WTC11 (cell line): ENCODE measurements around the gene VPS8. TPM values are rescaled to one million over a fixed set of nuclear protein-coding genes. Genes with fewer than 3 reads are reported as not detected.

Experiments
- ATAC-seq: fragments of 200-7000 bp; cut with Tn5 transposase; 2 replicates; pipeline ENCODE4 v1.10.0; 2021; ENCODE audit warnings: mild to moderate bottlenecking, moderate library complexity
- CTCF ChIA-PET: fragments of 300-600 bp; sonication (Branson Sonifier 250); formaldehyde crosslinking; loops from one replicate; lab custom pipeline; 2021; ENCODE audit warnings: antibody characterized with exemption; lab: Charles Lee
- POLR2A ChIA-PET: fragments of 350-600 bp; sonication (Branson Sonifier 250); formaldehyde crosslinking; loops from one replicate; lab custom pipeline; 2021; ENCODE audit warnings: antibody characterized with exemption; lab: Charles Lee
- DNase-seq: peaks from one replicate; pipeline ENCODE4 v3.0.0; 2021; ENCODE audit warnings: low spot score
- H3K27ac Mint-ChIP-seq: 2 replicates; pipeline ENCODE4 v1.8.0; 2021; ENCODE audit warnings: mixed read lengths
- H3K27me3 Mint-ChIP-seq: 2 replicates; pipeline ENCODE4 v1.8.0; 2021; ENCODE audit warnings: low read depth, mild to moderate bottlenecking, moderate library complexity, mixed read lengths
- H3K36me3 Mint-ChIP-seq: 2 replicates; pipeline ENCODE4 v1.8.0; 2021; ENCODE audit warnings: mixed read lengths
- H3K4me1 Mint-ChIP-seq: 2 replicates; pipeline ENCODE4 v1.8.0; 2022; ENCODE audit warnings: mixed read lengths
- H3K4me3 Mint-ChIP-seq: 2 replicates; pipeline ENCODE4 v1.8.0; 2021; ENCODE audit warnings: mild to moderate bottlenecking, moderate library complexity, mixed read lengths
- H3K9me3 Mint-ChIP-seq: 2 replicates; pipeline ENCODE4 v1.8.0; 2021; ENCODE audit warnings: mixed read lengths
- ARID4B ChIP-seq: sonication (generic); formaldehyde crosslinking; IDR thresholded peaks from 2 replicates; pipeline ENCODE4 v1.8.0; 2023; ENCODE audit warnings: missing genetic modification reagents, mild to moderate bottlenecking, borderline replicate concordance
- ATF3 ChIP-seq: sonication (generic); formaldehyde crosslinking; conservative IDR thresholded peaks from 2 replicates; pipeline ENCODE4 v1.8.1; 2022; ENCODE audit warnings: mild to moderate bottlenecking, missing genetic modification reagents
- CBFB ChIP-seq: sonication (generic); formaldehyde crosslinking; IDR thresholded peaks from 2 replicates; pipeline ENCODE4 v1.8.1; 2022; ENCODE audit warnings: mild to moderate bottlenecking, low read depth, missing genetic modification reagents
- CREB1 ChIP-seq: sonication (generic); formaldehyde crosslinking; IDR thresholded peaks from 2 replicates; pipeline ENCODE4 v1.8.0; 2023; ENCODE audit warnings: mild to moderate bottlenecking, missing genetic modification reagents
- CREM ChIP-seq: sonication (generic); formaldehyde crosslinking; IDR thresholded peaks from 2 replicates; pipeline ENCODE4 v1.8.1; 2022; ENCODE audit warnings: mild to moderate bottlenecking, missing genetic modification reagents, moderate library complexity
- ELF4 ChIP-seq: sonication (generic); formaldehyde crosslinking; IDR thresholded peaks from 2 replicates; pipeline ENCODE4 v1.8.1; 2022; ENCODE audit warnings: low read depth, mild to moderate bottlenecking, moderate library complexity, missing genetic modification reagents
- FOXP1 ChIP-seq: sonication (generic); formaldehyde crosslinking; IDR thresholded peaks from 2 replicates; pipeline ENCODE4 v1.8.0; 2022; ENCODE audit warnings: missing genetic modification reagents, mild to moderate bottlenecking, moderate library complexity, borderline replicate concordance
- HMGXB4 ChIP-seq: sonication (generic); formaldehyde crosslinking; IDR thresholded peaks from 2 replicates; pipeline ENCODE4 v1.8.1; 2023; ENCODE audit warnings: mild to moderate bottlenecking, moderate library complexity, missing genetic modification reagents
- JAZF1 ChIP-seq: fragments of 250-450 bp; sonication (Bioruptor Pico); IDR thresholded peaks from 2 replicates; pipeline ENCODE4 v1.9.0; 2021; ENCODE audit warnings: moderate library complexity, mild to moderate bottlenecking, inconsistent platforms
- MYBL2 ChIP-seq: sonication (generic); formaldehyde crosslinking; IDR thresholded peaks from 2 replicates; pipeline ENCODE4 v1.8.1; 2023; ENCODE audit warnings: mild to moderate bottlenecking, moderate library complexity, missing genetic modification reagents
- NR2C2 ChIP-seq: sonication (generic); formaldehyde crosslinking; IDR thresholded peaks from 2 replicates; pipeline ENCODE4 v1.8.0; 2022; ENCODE audit warnings: mild to moderate bottlenecking, missing genetic modification reagents
- NR3C1 ChIP-seq: sonication (generic); formaldehyde crosslinking; conservative IDR thresholded peaks from 2 replicates; pipeline ENCODE4 v1.8.1; 2023; ENCODE audit warnings: low read depth, mild to moderate bottlenecking, missing genetic modification reagents
- PRRX2 ChIP-seq: fragments of 250-450 bp; sonication (Bioruptor Pico); IDR thresholded peaks from 2 replicates; pipeline ENCODE4 v1.8.0; 2021; ENCODE audit warnings: mild to moderate bottlenecking
- RORB ChIP-seq: fragments of 250-450 bp; sonication (Bioruptor Pico); IDR thresholded peaks from 2 replicates; pipeline ENCODE4 v1.9.0; 2021; ENCODE audit warnings: mild to moderate bottlenecking
- TCF7 ChIP-seq: sonication (generic); formaldehyde crosslinking; IDR thresholded peaks from 2 replicates; pipeline ENCODE4 v1.8.0; 2022; ENCODE audit warnings: mild to moderate bottlenecking, low read depth, missing genetic modification reagents, moderate library complexity
- ZNF219 ChIP-seq: sonication (generic); formaldehyde crosslinking; IDR thresholded peaks from 2 replicates; pipeline ENCODE4 v1.8.0; 2023; ENCODE audit warnings: missing genetic modification reagents, mild to moderate bottlenecking, borderline replicate concordance
- ZNF317 ChIP-seq: sonication (generic); formaldehyde crosslinking; IDR thresholded peaks from 2 replicates; pipeline ENCODE4 v1.8.1; 2023; ENCODE audit warnings: low read depth, mild to moderate bottlenecking, moderate library complexity, missing genetic modification reagents, borderline replicate concordance
- ZNF671 ChIP-seq: fragments of 250-450 bp; sonication (Bioruptor Pico); IDR thresholded peaks from 2 replicates; pipeline ENCODE4 v1.8.0; 2021; ENCODE audit warnings: mild to moderate bottlenecking
- total RNA-seq: library from RNA; stranded (reverse); gene quantifications from 3 replicates; pipeline ENCODE4 v1.2.3, GENCODE V29; 2021
- TF ChIP-seq, protein P1 (sequence below): fragments of 250-450 bp; sonication (Bioruptor Pico); IDR thresholded peaks from 2 replicates; pipeline ENCODE4 v1.9.0; 2021; ENCODE audit warnings: mild to moderate bottlenecking
- TF ChIP-seq, protein P2 (sequence below): sonication (generic); formaldehyde crosslinking; IDR thresholded peaks from 2 replicates; pipeline ENCODE4 v1.8.0; 2022; ENCODE audit warnings: mild to moderate bottlenecking, missing genetic modification reagents

Gene VPS8
- total RNA-seq, 1 experiment from 2014 or later: 44.9 TPM

GRCh38 chr3:184868477-184868876 is 56.5 kb downstream of the VPS8 start:
- Mint-ChIP-seq H3K4me3 (no peak overlapping the region), H3K27me3 (no peaks in the 10 kb centered on the region)
- no peak for TF ChIP-seq ARID4B (CRISPR knock-in tag)
- TF ChIP-seq CREB1 (CRISPR knock-in tag): no peak
- no peak for TF ChIP-seq CBFB (CRISPR knock-in tag)
- no peak for TF ChIP-seq HMGXB4 (CRISPR knock-in tag)
- no peak for TF ChIP-seq TCF7 (CRISPR knock-in tag)
- no peak for TF ChIP-seq NR3C1 (CRISPR knock-in tag)
- TF ChIP-seq ZNF671 (CRISPR knock-in tag): no peak
- no peak for TF ChIP-seq ZNF317 (CRISPR knock-in tag)
- no peak for TF ChIP-seq JAZF1 (CRISPR knock-in tag)
- no peak for TF ChIP-seq RORB
- TF ChIP-seq CREM (CRISPR knock-in tag): no peak
- no peak for TF ChIP-seq ATF3
- no peak for TF ChIP-seq ELF4 (CRISPR knock-in tag)
- TF ChIP-seq, protein P1, sequence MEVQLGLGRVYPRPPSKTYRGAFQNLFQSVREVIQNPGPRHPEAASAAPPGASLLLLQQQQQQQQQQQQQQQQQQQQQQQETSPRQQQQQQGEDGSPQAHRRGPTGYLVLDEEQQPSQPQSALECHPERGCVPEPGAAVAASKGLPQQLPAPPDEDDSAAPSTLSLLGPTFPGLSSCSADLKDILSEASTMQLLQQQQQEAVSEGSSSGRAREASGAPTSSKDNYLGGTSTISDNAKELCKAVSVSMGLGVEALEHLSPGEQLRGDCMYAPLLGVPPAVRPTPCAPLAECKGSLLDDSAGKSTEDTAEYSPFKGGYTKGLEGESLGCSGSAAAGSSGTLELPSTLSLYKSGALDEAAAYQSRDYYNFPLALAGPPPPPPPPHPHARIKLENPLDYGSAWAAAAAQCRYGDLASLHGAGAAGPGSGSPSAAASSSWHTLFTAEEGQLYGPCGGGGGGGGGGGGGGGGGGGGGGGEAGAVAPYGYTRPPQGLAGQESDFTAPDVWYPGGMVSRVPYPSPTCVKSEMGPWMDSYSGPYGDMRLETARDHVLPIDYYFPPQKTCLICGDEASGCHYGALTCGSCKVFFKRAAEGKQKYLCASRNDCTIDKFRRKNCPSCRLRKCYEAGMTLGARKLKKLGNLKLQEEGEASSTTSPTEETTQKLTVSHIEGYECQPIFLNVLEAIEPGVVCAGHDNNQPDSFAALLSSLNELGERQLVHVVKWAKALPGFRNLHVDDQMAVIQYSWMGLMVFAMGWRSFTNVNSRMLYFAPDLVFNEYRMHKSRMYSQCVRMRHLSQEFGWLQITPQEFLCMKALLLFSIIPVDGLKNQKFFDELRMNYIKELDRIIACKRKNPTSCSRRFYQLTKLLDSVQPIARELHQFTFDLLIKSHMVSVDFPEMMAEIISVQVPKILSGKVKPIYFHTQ (CRISPR knock-in tag): no peak
- TF ChIP-seq, all 79 proteins: peak for 0
- DNase-seq (no peak), ATAC-seq (no peak)
- H3K36me3 Mint-ChIP-seq: peaks cover 31% of the 10 kb centered on the region
- CTCF ChIA-PET: interaction anchor here (1.2 to 1.5 kb wide), 2 partner anchors 203 to 440 kb away, joined by 4 read pairs; no protein-coding TSS in a partner anchor
- no peaks in the 10 kb centered on the region for H3K4me1 Mint-ChIP-seq
- no peak overlapping the region for H3K27ac Mint-ChIP-seq
- H3K9me3 Mint-ChIP-seq: no peaks in the 10 kb centered on the region
- POLR2A ChIA-PET: no interaction called here

- POLR2A ChIA-PET: no interaction called here
- H3K4me1 Mint-ChIP-seq: peaks cover 6% of the 10 kb centered on the region; the same call in 1 of the 2 replicates
- no peaks in the 10 kb centered on the region for H3K27me3 Mint-ChIP-seq
- H3K4me3 Mint-ChIP-seq: no peak overlapping the region
- H3K36me3 Mint-ChIP-seq: peaks cover 11% of the 10 kb centered on the region
- no peak overlapping the region for H3K27ac Mint-ChIP-seq
- no peak for ATAC-seq
- CTCF ChIA-PET: no interaction called here
- DNase-seq: no peak
- H3K9me3 Mint-ChIP-seq: no peaks in the 10 kb centered on the region
- TF ChIP-seq NR2C2: no peak
- TF ChIP-seq MYBL2 (CRISPR knock-in tag): no peak
- TF ChIP-seq ATF3: no peak
- TF ChIP-seq PRRX2 (CRISPR knock-in tag): no peak
- no peak for TF ChIP-seq ZNF219 (CRISPR knock-in tag)
- no peak for TF ChIP-seq NR3C1 (CRISPR knock-in tag)
- TF ChIP-seq ARID4B (CRISPR knock-in tag): no peak
- TF ChIP-seq, protein P2, sequence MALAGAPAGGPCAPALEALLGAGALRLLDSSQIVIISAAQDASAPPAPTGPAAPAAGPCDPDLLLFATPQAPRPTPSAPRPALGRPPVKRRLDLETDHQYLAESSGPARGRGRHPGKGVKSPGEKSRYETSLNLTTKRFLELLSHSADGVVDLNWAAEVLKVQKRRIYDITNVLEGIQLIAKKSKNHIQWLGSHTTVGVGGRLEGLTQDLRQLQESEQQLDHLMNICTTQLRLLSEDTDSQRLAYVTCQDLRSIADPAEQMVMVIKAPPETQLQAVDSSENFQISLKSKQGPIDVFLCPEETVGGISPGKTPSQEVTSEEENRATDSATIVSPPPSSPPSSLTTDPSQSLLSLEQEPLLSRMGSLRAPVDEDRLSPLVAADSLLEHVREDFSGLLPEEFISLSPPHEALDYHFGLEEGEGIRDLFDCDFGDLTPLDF (CRISPR knock-in tag): no peak
- TF ChIP-seq FOXP1: no peak
Measured at GRCh38 chr3:184872200-184872599, 60.2 kb downstream of the VPS8 start.
